ENCODE measurements around the gene GPRIN1. TPM values are rescaled to one million over a fixed set of nuclear protein-coding genes. Genes with fewer than 3 reads are reported as not detected.

The GPRIN1 gene
- total RNA-seq (2014; rRNA removed; shearing (Covaris generic)): 4.3 and 5.6 TPM in 2 replicates

DNA sequence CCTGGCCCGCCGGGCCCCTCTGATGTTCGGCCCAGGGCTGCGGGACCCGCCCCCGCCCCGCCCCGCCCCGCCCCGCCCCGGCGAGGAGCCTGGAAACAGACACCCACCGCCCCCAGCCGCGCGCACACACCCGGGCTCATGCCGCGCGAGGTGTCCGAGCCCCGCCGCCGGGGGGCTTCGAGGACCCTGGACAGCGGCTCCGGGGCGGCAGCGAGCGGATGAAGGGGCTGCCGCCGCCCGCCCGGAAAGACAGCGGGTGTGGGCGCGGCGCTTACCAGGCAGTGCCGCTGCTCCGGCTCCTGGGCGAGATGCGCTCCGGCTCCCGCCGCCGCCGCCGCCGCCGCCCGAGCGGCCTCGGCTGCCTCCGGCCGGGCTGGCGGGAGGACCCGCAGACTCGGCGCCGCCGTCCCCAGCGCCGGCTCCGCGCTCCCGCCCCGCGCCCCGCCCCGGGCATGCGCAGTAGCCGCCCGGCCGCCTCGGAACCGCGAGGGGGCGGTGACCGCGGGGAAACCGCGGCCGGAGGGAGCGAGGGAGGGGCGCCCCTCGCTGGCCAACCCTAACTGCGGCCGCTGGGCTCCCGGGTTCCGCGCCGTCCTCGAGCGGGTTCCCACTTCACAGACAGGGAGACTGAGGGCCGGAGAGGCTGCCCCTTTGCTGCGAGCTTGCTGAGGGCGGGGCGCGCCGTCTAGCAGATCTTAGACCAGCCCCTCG lies at the start of gene GPRIN1:
TSS of gene GPRIN1 (minus strand) at position 433 of the 711 bp plus-strand sequence. CDS start 10,322 bp downstream, outside the sequence.
- peak; percentile 37 for DNase-seq (ENCODE audit: low spot score)

DNA sequence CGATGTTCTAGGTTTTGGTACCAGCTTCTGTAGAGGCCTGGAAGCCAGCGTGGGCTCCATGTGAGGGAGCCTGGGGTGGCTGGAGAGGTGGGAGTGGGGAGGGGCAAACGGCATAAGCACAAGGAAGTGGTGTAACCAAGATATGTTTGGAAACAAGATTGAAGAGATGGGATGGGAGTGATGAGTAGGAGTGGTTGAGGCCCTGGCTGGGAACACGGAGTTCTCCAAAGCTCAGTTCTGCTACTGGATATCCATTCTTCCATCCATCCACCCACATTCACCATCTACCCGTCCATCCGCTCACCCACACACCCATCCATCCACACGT lies 49.5 kb upstream of the GPRIN1 start:
- no peak for DNase-seq (ENCODE audit: low spot score)

GRCh38 chr5:176658817-176659511 lies 49.0 kb upstream of the GPRIN1 start:
- DNase-seq (ENCODE audit: low spot score): peak; percentile 28

DNA sequence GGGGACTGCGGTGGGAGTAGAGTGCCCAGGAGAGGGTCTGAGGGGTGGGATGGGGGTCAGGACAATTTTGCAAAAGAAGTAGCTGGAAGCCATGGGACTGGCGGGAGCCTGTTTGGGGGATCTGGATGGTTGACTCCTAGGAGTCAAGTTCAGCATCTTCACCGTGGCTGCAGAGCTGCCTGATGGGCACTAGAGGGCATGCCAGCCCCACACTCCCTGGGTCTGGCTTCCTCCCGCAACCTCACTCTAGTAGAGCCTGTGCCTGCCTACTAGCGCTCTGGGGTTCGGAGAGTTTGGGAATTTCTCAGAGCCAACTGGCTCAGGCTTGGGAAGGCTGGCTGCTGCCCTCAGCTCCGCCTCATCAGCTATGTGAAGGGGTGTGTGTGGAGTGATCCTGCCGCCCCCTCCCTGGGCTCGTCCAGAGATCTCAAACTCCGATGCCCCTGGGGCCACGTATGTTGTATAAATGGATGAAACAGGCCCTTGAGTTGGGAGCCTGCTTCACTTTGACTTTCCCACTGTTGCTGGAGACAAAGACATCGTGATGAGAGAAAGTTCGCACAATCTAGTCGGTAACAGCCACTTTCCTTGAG lies 48.1 kb upstream of the GPRIN1 start:
- DNase-seq (ENCODE audit: low spot score): peak; percentile 77

DNA sequence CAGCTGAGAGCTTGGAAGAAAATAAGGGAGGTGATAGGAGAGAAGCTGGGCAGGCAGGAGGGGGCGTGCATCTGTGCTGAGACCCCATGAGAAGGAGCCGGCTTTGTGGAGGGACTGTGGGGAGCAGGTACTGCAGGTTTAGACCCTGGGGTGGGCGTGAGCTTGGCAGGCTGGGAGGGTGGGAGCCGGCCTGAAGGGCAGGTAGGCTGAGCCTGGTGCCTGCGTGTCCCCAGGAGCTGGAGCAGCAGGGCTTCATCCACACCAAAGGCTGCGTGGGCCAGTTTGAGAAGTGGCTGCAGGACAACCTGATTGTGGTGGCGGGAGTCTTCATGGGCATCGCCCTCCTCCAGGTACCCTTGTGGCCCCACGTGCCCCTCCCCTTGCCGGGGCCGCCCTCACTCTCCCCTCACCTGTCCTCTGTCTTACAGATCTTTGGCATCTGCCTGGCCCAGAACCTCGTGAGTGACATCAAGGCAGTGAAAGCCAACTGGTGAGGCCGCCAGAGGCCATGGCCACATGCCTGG lies 46.6 kb upstream of the GPRIN1 start:
- DNase-seq (ENCODE audit: low spot score): no peak

DNA sequence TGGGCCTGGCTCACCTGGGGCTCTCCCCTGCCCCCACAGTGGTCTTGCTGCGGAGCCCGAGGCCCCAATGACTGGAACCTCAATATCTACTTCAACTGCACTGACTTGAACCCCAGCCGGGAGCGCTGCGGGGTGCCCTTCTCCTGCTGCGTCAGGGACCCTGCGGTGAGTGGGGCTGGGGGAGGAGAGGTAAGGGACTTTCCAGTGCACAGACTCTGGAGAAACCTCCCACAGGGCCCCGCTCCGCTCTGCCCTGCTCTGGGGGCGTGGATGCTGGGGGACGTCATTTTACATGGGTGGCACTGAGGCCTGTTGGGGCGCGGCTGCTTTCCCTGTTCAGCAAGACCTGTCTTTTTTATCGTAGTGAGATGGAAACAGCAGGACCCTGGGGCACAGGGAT lies 44.9 kb upstream of the GPRIN1 start:
- DNase-seq (ENCODE audit: low spot score): no peak

- no peak for DNase-seq (ENCODE audit: low spot score)
Measured at GRCh38 chr5:176653401-176654385, 43.7 kb upstream of the GPRIN1 start.

GRCh38 chr5:176652136-176652535 lies 42.2 kb upstream of the GPRIN1 start:
- DNase-seq (ENCODE audit: low spot score): no peak

DNA sequence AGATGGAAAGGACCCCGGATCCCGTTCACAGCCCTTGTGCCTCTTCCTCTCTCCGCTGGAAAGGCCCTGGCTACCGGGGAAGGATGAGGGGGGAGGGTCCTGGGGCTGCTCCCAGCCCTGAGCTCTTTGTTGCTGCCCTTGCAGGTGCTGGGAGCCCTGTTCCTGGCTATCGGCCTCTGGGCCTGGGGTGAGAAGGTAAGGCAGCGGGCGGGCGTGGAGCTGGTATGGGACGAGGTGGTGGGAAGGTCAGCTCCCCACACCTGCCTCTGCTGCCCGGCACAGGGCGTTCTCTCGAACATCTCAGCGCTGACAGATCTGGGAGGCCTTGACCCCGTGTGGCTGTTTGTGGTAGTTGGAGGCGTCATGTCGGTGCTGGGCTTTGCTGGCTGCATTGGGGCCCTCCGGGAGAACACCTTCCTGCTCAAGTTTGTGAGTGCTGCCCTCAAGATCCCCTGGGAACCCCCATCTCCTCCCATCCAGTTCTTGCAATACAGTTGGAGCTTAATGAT lies 41.6 kb upstream of the GPRIN1 start:
- DNase-seq (ENCODE audit: low spot score): no peak

GRCh38 chr5:176650354-176650884 lies 40.5 kb upstream of the GPRIN1 start:
- no peak for DNase-seq (ENCODE audit: low spot score)

DNA sequence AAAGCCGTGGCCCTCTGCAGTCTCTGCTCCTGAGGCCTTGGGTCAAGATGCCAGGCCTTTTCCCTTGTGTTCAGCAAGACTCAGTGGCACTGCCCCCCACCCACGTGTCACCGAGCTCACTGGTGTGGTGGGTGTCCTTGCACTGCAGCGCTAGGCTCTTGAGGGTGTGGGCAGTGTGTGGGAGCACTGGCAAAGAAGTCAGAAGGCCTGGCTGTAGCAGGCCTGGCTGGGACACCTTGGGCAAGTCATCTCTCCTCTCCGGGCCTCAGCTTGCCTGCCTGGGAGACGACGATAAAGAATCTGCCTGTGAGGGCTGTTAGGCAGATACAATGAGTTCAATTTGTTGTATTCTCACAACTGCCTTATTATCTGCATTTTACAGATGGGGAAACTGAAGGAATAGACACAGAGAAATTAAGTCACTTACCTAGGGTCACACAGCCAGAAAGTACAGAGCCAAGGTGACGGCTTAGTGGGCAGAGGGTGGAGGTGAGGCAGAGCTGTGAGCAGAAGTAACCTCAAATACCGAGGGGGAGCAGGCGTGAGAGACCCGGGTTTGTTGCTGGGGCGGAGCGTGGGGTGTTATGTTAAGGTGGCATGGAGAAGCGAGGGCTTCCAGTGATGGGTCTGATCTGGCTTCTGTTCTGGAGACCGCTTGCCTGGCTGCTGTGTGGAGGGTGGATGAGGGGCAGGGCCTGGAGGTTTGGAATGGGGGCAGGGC lies 38.7 kb upstream of the GPRIN1 start:
- no peak for DNase-seq (ENCODE audit: low spot score)

GRCh38 chr5:176647843-176648473 lies 38.0 kb upstream of the GPRIN1 start:
- DNase-seq (ENCODE audit: low spot score): peak; percentile 48

DNA sequence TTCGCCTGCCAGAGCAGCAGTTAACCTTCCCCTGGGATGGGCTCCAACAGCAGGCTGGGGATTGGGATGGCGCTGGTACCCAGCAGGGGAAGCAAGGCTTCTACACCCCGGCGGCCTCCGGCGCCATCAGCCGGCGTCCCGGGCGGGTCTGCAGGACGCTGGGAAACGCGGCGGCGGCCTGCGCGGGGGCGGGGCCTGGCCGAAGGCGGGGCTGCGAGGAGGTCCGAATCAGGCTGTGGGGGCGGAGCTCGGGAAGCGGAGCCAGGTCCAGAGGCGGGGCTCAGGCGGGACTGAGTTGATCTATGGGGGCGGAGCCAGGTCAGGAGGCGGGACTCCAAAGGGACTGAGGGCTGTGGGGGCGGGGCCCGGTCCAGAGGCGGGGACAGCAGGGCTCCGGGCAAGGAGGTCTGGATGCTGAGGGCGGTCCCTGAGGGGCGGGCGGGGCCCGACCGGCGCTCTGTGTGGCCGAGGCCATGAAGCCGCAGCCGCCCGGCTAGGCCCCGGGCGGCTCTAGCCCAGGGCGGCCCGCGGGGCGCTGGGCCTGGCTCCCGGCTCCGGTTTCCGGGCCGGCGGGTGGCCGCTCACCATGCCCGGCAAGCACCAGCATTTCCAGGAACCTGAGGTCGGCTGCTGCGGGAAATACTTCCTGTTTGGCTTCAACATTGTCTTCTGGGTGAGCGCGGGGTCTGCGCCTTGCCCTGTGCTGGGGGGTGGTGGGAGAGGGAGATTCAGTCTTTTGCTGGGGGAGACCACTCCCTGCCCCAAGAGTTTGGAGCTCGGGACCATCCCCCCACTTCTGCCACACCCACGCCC lies 37.3 kb upstream of the GPRIN1 start, which contains the start of gene TSPAN17:
TSS of gene TSPAN17 (plus strand) at position 455 of the 813 bp plus-strand sequence. CDS start at position 587, 132 bp downstream.
- peak; percentile 98 for DNase-seq (ENCODE audit: low spot score)

- DNase-seq (ENCODE audit: low spot score): no peak
Measured at GRCh38 chr5:176646707-176647029, 36.7 kb upstream of the GPRIN1 start.

- DNase-seq (ENCODE audit: low spot score): no peak
Measured at GRCh38 chr5:176646049-176646706, 36.2 kb upstream of the GPRIN1 start.

DNA sequence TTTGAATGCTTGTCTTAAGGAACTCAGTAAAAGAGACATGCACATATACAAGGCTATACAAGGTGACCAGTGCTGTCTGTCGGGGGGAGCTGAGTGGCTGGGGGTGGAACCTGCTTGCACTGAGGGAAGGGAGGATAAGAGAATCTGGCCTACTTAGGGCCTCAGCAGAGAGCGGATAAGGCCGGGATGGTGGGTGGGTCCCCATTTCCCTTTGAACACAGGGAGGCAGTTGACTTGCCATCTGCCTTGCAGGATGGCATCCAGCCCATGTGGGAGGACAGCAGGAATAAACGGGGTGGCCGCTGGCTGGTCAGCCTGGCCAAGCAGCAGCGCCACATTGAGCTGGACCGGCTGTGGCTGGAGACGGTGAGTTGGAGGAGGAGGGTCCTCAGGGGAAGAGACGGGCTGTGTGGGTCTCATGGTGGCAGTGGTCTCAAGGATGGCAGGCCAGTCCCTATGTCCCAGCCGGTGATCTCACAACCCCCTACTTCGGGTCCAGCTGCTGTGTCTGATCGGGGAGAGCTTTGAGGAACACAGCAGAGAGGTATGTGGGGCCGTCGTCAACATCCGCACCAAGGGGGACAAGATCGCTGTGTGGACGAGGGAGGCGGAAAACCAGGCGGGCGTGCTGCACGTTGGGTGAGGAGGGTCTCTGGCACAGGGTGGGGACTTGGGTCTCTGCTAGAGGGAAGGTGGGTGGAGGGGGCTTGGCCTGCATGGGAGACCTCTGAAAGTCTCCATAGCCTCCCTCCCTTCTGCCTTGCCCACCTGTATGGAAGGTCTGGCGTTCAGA lies 35.1 kb upstream of the GPRIN1 start:
- no peak for DNase-seq (ENCODE audit: low spot score)

- DNase-seq (ENCODE audit: low spot score): no peak
Measured at GRCh38 chr5:176644294-176644693, 34.3 kb upstream of the GPRIN1 start.

All from HT-29 (cell line).